ENCODE data around the gene AK3.

- TF ChIP-seq CTBP1 (IDR thresholded peaks at IDR 0.05; ENCODE audit: borderline replicate concordance) (no peak), FOXM1 (IDR thresholded peaks at IDR 0.05; ENCODE audit: borderline replicate concordance) (no peak), TARDBP (IDR thresholded peaks at IDR 0.05) (no peak), FOXA1 (IDR thresholded peaks at IDR 0.05) (no peak), LEF1 (IDR thresholded peaks at IDR 0.05; ENCODE audit: borderline replicate concordance) (no peak), FOXK2 (IDR thresholded peaks at IDR 0.05) (no peak), NFRKB (IDR thresholded peaks at IDR 0.05) (no peak)
Measured at GRCh38 chr9:4665357-4665756, 75.6 kb downstream of the AK3 start.

All from HEK293T (cell line).